ENCODE data around the gene ELAVL2.

Gene ELAVL2

GRCh38 chr9:23721466-23721865 is 104.6 kb downstream of the ELAVL2 start:
- DNase-seq: no peak

- DNase-seq: no peak
These were observed 108.5 kb downstream of the ELAVL2 start for GRCh38 chr9:23717505-23717904.

DNA sequence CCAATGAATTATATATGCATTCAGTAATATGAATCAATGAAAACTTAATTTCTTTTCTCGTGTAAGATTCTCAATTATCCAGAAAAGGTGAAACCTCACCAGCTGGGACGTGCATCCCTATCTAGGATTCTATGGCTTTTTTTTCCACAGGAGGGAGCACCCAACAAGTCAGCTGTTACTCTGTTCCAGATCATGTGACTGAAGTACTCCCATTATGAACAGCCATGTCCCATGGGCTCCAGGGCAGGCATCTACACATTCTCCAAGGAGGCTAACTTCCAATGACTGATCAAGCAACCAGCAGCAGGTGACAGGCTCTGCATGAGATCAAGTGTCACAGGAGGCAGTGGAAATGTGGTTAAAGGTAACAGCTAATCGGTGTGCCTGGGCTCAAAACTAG is 118.8 kb downstream of the ELAVL2 start:
- no peak for DNase-seq

- DNase-seq: no peak
These were observed 123.6 kb downstream of the ELAVL2 start for GRCh38 chr9:23702311-23702922.

DNA sequence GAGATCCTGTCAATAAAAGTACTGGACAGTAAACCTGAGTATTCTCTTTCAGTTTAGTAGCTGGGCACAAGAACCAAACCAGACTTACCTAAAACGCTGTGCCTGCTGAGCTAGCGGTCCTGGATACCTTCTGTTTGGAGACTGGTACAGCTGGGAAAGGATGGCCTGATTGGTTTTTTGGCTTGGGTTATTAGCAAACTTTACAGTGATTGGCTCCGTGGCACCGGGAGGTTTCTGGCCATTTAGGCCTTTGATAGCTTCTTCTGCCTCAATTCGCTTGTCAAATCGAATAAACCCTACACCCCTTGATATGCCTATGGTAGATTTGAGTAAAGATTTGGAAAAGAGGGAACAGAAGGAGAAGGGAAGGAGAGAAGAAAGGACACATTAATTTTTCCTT is 124.7 kb downstream of the ELAVL2 start:
- DNase-seq: no peak

GRCh38 chr9:23700359-23700758 is 125.7 kb downstream of the ELAVL2 start:
- DNase-seq: no peak

DNA sequence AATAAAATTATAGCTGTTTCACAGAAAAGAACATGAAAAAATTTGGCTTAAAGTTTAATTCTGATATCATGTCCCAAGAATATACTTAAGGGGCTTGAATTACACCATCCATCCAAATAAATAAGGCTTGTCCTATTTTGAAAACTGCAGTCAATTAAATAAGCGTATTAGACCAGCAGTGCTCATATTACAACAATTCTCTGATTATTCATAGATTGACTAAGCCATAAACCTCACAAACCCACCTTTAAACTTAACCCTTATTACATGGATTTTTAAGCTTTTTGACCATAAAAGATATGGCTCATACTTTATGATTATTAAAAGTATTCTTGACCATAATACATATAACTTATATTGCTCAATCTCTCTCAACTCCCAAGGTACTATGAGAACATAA is 127.9 kb downstream of the ELAVL2 start:
- DNase-seq: no peak

DNA sequence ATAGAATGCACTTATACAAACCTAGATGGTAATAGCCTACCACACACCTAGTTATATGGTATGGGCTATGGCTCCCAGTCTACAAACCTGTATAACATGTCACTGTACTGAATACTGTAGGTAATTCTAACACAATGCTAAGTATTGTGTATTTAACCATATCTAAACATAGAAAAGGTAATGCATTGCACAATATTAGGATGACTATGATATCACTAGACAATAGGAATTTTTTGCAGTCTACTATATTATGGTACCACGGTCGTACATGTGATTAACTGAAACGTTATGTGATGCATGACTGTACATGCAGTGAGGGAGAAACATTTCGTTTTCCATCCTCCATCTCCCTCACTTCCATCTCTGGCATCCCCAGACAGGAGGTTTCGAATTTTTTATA is 130.5 kb downstream of the ELAVL2 start:
- no peak for DNase-seq

GRCh38 chr9:23693374-23693773 is 132.7 kb downstream of the ELAVL2 start:
- no peak for DNase-seq

- no peak for DNase-seq
These were observed 139.1 kb downstream of the ELAVL2 start for GRCh38 chr9:23686896-23687295.

DNA sequence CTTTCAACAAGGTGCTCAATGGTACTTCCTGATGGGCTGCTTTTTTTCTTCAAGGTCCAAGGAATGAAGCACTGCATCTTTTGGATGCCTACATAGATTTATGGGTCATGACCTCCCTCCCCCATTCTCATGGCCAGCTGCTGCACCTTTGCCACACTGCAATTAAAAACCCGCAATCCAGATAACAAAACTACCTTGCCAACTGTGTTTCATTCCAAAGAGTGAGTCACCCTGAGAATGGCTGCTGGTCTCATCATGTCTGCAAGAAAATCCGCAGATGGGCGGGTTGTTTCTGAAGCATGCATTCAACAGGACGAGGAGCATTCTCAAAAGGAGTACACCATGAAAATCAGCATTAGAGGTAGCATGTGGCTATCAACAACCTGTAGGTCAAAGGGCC is 139.8 kb downstream of the ELAVL2 start:
- DNase-seq: no peak

DNA sequence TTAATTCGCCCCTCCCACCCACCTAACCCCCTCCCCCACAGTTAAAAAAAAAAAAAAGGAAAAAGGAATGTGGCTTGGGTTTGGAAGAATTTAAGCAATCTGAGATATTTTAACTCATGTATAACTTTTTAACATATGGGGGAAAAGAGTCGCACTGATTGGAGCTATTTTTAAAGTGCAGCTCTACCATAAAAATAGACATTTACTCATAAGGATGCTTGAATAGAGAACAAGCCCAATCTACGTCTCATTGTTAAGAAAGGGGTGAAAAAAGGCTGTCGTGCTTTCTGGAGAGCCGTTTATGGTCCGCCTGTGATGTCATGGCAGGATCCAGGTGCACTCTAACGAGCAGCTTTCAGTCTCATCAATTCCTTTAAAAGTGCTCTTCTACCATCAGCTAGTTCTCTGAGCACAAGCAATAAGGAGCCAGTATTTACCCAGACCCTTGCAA is 142.4 kb downstream of the ELAVL2 start:
- DNase-seq: no peak

- DNase-seq: no peak
These were observed 143.1 kb downstream of the ELAVL2 start for GRCh38 chr9:23682891-23683431.

DNA sequence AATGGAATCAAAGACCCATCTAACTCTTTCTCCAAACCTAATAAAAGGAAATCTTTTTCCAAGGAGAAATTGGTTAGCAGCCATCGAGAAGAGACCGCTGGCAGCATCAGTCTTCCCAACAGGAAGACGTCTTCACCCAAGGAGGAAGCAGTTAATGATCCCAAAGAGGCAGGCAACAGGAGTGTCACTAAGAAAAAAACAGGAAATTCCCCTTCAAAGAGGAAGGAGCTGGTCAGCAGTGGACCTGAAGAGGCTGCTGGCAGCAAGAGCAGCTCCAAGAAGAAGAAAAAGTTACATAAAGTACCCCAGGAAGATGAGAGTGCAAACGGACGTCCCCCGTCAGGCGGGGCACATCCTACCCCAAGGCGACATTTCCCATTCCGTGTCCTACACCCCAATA is 143.7 kb downstream of the ELAVL2 start:
- DNase-seq: no peak

DNA sequence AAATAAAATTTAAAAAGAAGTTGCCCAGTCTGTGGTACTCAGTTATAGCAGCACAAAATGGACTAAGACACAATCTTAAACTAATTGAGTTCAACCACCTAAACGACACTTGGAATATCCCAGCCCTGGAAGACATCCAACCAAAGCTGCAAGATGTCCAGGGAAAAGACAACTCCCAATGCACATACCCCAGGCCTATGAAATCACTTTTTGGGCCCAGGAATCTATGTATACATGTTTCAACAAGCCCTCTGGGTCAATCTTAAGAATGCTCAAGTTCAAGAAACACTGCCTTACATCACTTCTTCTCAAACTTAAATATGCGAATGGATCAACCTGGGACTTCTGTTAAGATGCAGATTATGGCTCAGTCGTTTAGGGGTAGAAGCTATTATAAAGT is 148.6 kb downstream of the ELAVL2 start:
- DNase-seq: no peak

GRCh38 chr9:23674016-23674585 is 151.9 kb downstream of the ELAVL2 start:
- DNase-seq: no peak

GRCh38 chr9:23672151-23672550 is 153.9 kb downstream of the ELAVL2 start:
- DNase-seq: no peak

DNA sequence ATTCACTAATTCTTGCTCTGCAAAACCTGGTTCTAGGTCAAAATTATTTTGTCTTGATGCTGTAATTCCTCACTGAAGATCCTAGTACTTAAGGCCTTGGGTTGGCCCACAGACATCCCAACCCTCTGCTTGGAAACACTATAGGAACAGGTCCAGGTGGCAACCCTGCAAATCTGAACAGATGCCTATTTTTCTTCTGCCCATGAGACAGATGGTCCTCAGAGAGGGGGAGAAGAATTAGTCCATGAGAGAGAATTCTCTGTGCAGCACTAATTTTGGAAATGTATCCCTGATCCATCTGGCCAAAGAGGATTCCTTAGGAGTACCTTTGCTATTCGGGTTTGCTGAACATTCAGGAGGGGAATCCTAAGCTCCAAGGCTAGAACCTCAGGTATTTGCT is 156.3 kb downstream of the ELAVL2 start:
- no peak for DNase-seq

- DNase-seq: no peak
These were observed 160.4 kb downstream of the ELAVL2 start for GRCh38 chr9:23665635-23666034.

DNA sequence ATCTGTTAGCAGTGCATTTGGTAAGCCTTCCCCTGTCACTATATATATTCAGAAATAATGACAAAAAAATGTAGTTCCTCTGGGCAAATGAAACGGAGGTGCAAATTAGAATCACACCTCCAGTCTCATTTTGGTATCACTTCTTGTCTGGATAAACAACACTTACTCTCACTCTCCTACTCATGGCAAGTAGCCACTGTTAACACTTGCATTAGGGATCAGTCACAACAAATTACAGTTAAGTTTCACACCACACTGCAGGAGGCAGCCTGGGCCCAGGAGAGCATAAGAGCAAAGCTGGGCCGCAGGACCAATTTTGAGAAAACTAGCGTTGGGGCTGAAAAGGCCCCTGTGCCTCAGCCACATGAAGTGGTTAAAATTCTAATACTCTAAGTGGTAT is 161.0 kb downstream of the ELAVL2 start:
- no peak for DNase-seq

DNA sequence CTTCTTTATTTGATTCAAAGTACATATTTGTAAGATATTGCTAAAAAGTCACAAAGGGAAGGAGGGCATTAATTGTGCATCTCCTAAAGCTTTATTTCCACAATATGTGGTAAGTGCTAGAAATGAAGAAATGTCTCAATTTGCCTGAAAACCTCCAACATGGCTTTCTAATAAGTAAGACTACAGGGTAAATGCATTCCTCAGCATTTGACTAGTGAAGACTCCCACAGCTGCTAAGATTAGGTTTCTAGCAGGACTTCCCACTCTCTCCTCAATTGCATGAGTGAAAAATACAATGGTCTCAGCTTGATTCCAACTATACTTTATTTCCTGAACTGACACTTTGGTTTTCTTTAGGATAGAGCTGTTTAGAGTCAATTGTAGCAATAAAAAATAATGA is 162.1 kb downstream of the ELAVL2 start:
- DNase-seq: no peak

DNA sequence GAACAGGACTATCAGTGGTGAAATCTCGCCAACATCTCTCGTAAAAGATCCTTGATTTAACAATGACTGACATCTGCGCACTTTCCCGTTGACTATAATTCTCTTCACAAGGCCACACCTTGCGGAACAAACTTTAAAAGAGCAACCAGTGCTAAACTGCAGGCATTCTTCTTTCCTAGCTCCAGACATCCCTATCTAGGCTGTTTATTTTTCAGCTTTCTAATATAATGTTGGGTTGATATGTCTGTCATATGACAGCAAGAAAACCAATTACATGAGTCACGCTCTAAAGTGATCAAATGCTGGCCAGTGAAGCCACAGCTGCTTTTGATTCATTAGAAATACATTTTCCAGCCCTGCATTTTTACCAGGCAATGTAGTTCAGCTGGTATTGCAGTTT is 162.5 kb downstream of the ELAVL2 start:
- DNase-seq: no peak

- no peak for DNase-seq
These were observed 162.9 kb downstream of the ELAVL2 start for GRCh38 chr9:23663125-23663524.

- no peak for DNase-seq
These were observed 163.7 kb downstream of the ELAVL2 start for GRCh38 chr9:23662320-23662719.

All from suppressor macrophage (primary cell).